K562 (cell line): ENCODE data around the gene GLIS1.

ENCODE experiments used
- CTCF ChIP-seq, 3 experiments: IDR thresholded peaks in 2 of 3; conservative IDR thresholded peaks in 1 of 3; 2 replicates each; pipeline ENCODE4 v1.5.1; 2011 to 2012; ENCODE audit warnings: low read length in 3 of 3, mild to moderate bottlenecking in 3 of 3, control low read depth in 2 of 3, improper control_type of control experiment in 1 of 3, inconsistent platforms in 1 of 3, low read depth in 1 of 3, mixed read lengths in 1 of 3, moderate library complexity in 1 of 3; ENCODE audit not compliant: insufficient read depth in 2 of 3
- GABPB2 ChIP-seq: fragments of 250-450 bp; sonication (Bioruptor Pico); conservative IDR thresholded peaks from 2 replicates; pipeline ENCODE4 v1.5.1; 2021; ENCODE audit warnings: mild to moderate bottlenecking
- PHF8 ChIP-seq: fragments of 200-600 bp; sonication (generic); IDR thresholded peaks from 2 replicates; pipeline ENCODE4 v1.6.1; 2012; ENCODE audit warnings: mixed run types, mild to moderate bottlenecking, inconsistent platforms, low read length, moderate library complexity, borderline replicate concordance
- POLR2A ChIP-seq: fragments of 450-650 bp; conservative IDR thresholded peaks from 2 replicates; pipeline ENCODE4 v1.6.1; 2016
- RUNX1 ChIP-seq: sonication (generic); IDR thresholded peaks from 2 replicates; pipeline ENCODE4 v1.6.1; 2016; ENCODE audit warnings: antibody characterized with exemption, low read depth
- SIN3A ChIP-seq, 2 experiments: fragments of 150-350 bp in 1 of 2; IDR thresholded peaks; 2 replicates each; pipeline ENCODE4 v1.6.1; 2011 to 2016; ENCODE audit warnings: borderline replicate concordance in 2 of 2, low read depth in 2 of 2, low read length in 2 of 2, mild to moderate bottlenecking in 2 of 2, moderate library complexity in 2 of 2; ENCODE audit not compliant: control insufficient read depth in 1 of 2
- SRSF1 ChIP-seq: fragments of 200-400 bp; formaldehyde crosslinking; IDR thresholded peaks from 2 replicates; pipeline ENCODE4 v1.6.1; 2017; ENCODE audit warnings: mild to moderate bottlenecking, low read depth, low read length, moderate library complexity
- TBP ChIP-seq: optimal IDR thresholded peaks from 2 replicates; pipeline ENCODE3; 2011; ENCODE audit warnings: low read depth, low read length, improper control_type of control experiment
- THRAP3 ChIP-seq: fragments of 450-650 bp; IDR thresholded peaks from 2 replicates; pipeline ENCODE4 v1.6.1; 2016; ENCODE audit warnings: mild to moderate bottlenecking, inconsistent platforms, borderline replicate concordance
- THRB ChIP-seq: fragments of 450-650 bp; formaldehyde crosslinking; conservative IDR thresholded peaks from 2 replicates; pipeline ENCODE4 v1.4.0; 2022; ENCODE audit warnings: mild to moderate bottlenecking, missing genetic modification characterization
- ZNF830 ChIP-seq: fragments of 250-450 bp; sonication (Bioruptor Pico); IDR thresholded peaks from 2 replicates; pipeline ENCODE4 v1.5.0; 2021; ENCODE audit warnings: mild to moderate bottlenecking

GRCh38 chr1:53459321-53460175, 279.4 kb downstream of the GLIS1 start, which contains the start of gene DMRTB1:
- TF ChIP-seq THRAP3, result no peak
- TF ChIP-seq POLR2A, result no peak
- no peak for TF ChIP-seq ZNF830 (CRISPR knock-in tag)
- no peak for TF ChIP-seq GABPB2 (CRISPR knock-in tag)
- no peak for TF ChIP-seq RUNX1
- TF ChIP-seq PHF8, result no peak
- TF ChIP-seq CTCF (IDR thresholded peaks at IDR 0.05 in 2 of 3, conservative IDR thresholded peaks at IDR 0.05 in 1 of 3; ENCODE audit: insufficient read depth in 2 of 3, low read depth in 1 of 3, low read length in 3 of 3), result no peak
- TF ChIP-seq TBP, result no peak
- TF ChIP-seq SRSF1, result no peak
- TF ChIP-seq THRB (CRISPR knock-in tag), result no peak
- no peak for TF ChIP-seq SIN3A (IDR thresholded peaks at IDR 0.05; ENCODE audit: borderline replicate concordance in 2 of 2, control insufficient read depth in 1 of 2, low read depth in 2 of 2, low read length in 2 of 2)
